A549 (cell line): ENCODE measurements around the gene CYP4F8. TPM values are rescaled to one million over a fixed set of nuclear protein-coding genes. Genes with fewer than 3 reads are reported as not detected.
"Not testable (repeated sequence)": the region's sequence is repeated elsewhere in the genome, so short reads cannot be mapped to it uniquely, and the experiment has no call there.

Source experiments
- ATAC-seq, 2 experiments: fragments of 200-7000 bp in 1 of 2; fragments of >200 bp in 1 of 2; cut with Nextera tagmentation in 1 of 2; cut with Tn5 transposase in 1 of 2; 3 replicates each; pipeline versions ENCODE4 v1.8.0 to v1.9.1; 2018 to 2020; ENCODE audit warnings: mild to moderate bottlenecking in 1 of 2, moderate library complexity in 1 of 2
- CTCF ChIA-PET: fragments of 300-600 bp; sonication (Branson Sonifier 250); formaldehyde crosslinking; extraction: SDS; loops from one replicate; lab custom pipeline; 2021; ENCODE audit warnings: antibody characterized with exemption, inconsistent platforms; lab: Yijun Ruan, JAX
- POLR2A ChIA-PET: fragments of 350-600 bp; formaldehyde crosslinking; extraction: SDS; loops from one replicate; lab custom pipeline; 2021; ENCODE audit warnings: antibody characterized with exemption, inconsistent platforms; lab: Yijun Ruan, JAX
- DNase-seq, 2 experiments: peaks; one replicate each; pipeline versions ENCODE4 v3.0.0 to v3.0.0-alpha.2; 2011 to 2016; ENCODE audit warnings: low read depth in 1 of 2, low spot score in 1 of 2
- FAIRE-seq: peaks from 2 replicates; lab custom pipeline; 2011; peaks lifted over from hg19 to GRCh38; lab: Jason Lieb, UNC
- H3K27ac ChIP-seq, 2 experiments: fragments of >200 bp; sonication (Bioruptor Twin); formaldehyde crosslinking; 3 replicates each; pipeline ENCODE4 v1.5.1; 2016 to 2017
- H3K4me1 ChIP-seq: fragments of >200 bp; sonication (Bioruptor Twin); formaldehyde crosslinking; 3 replicates; pipeline ENCODE4 v1.6.1; 2016
- H3K4me2 ChIP-seq: fragments of >200 bp; sonication (Bioruptor Twin); formaldehyde crosslinking; 3 replicates; pipeline ENCODE4 v1.6.1; 2016
- H3K4me3 ChIP-seq: fragments of >200 bp; sonication (Bioruptor Twin); formaldehyde crosslinking; 3 replicates; pipeline ENCODE4 v1.5.1; 2016
- H3K9me3 ChIP-seq: fragments of >200 bp; sonication (Bioruptor Twin); formaldehyde crosslinking; 3 replicates; pipeline ENCODE4 v1.6.1; 2016
- MAZ ChIP-seq: fragments of 150-350 bp; IDR thresholded peaks from 2 replicates; pipeline ENCODE4 v1.6.1; 2014; ENCODE audit warnings: antibody characterized with exemption, low read depth, low read length, borderline replicate concordance
- MYC ChIP-seq: IDR thresholded peaks from 2 replicates; pipeline ENCODE4 v1.6.1; 2012; ENCODE audit warnings: mild to moderate bottlenecking, inconsistent platforms, low read length, improper control_type of control experiment, borderline replicate concordance
- NR3C1 ChIP-seq: fragments of >200 bp; sonication (Bioruptor Twin); formaldehyde crosslinking; IDR thresholded peaks from 3 replicates; pipeline ENCODE4 v1.6.1; 2017
- RAD21 ChIP-seq, 2 experiments: fragments of >200 bp in 1 of 2; sonication (Bioruptor Twin) in 1 of 2; formaldehyde crosslinking in 1 of 2; IDR thresholded peaks in 1 of 2; conservative IDR thresholded peaks in 1 of 2; 2 replicates in 1 of 2; 3 replicates in 1 of 2; pipeline ENCODE4 v1.6.1; 2012 to 2018; ENCODE audit warnings: inconsistent platforms in 1 of 2
- WGBS: methylation state at CpG from one replicate; pipeline ENCODE4 v1.1.6; 2017; ENCODE audit errors: missing lambda C conversion rate; 5-methylcytosine and 5-hydroxymethylcytosine counted together
- polyA plus RNA-seq, 4 experiments: library from polyadenylated mRNA; depleted of rRNA in 3 of 4; stranded (reverse); fragments of >200 nt; fragmentation: RNase III in 1 of 4; extraction: RNeasy Plus Mini Kit Qiagen cat#74134 plus additional on column Dnase treatment in 1 of 4; gene quantifications; 2 replicates in 3 of 4; 3 replicates in 1 of 4; pipeline ENCODE4 v1.2.3, GENCODE V29; 2011 to 2017
- small RNA-seq, 6 experiments: library from RNA; depleted of rRNA; stranded (forward); fragments of <200 nt; gene quantifications; one replicate each; pipeline ENCODE3, GENCODE V24; 2012
- TF ChIP-seq, protein P1 (sequence below): fragments of >200 bp; sonication (Bioruptor Twin); formaldehyde crosslinking; IDR thresholded peaks from 3 replicates; pipeline ENCODE4 v1.6.1; 2016

Gene CYP4F8
- polyA plus RNA-seq, 2 of the 4 experiments (the other 2 are of a cell fraction) = not detected

DNA sequence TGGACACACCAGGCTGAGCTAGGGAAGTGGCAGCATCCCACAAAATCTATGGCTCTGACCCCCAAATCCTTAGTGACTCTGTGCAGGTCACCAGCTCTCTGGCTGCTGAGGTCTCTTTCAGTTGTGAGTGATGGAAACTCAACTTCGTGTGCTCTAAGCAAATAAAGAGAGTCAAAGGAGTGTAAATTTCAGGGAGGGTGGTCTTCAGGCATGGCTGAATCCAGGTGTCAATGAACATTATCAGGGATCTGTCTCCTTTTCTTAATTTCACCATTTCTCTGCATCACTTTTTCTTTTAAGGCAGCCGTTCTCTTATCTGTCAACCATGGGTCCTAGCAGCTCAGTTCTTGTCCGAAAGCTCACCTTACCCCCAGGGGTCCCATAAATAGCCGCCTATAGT is 64.1 kb downstream of the CYP4F8 start:
- TF ChIP-seq NR3C1 = no peak
- TF ChIP-seq MYC = no peak
- TF ChIP-seq MAZ = no peak
- TF ChIP-seq, protein P1, sequence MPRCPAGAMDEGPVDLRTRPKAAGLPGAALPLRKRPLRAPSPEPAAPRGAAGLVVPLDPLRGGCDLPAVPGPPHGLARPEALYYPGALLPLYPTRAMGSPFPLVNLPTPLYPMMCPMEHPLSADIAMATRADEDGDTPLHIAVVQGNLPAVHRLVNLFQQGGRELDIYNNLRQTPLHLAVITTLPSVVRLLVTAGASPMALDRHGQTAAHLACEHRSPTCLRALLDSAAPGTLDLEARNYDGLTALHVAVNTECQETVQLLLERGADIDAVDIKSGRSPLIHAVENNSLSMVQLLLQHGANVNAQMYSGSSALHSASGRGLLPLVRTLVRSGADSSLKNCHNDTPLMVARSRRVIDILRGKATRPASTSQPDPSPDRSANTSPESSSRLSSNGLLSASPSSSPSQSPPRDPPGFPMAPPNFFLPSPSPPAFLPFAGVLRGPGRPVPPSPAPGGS = no peak
- TF ChIP-seq RAD21 (conservative IDR thresholded peaks at IDR 0.05 in 1 of 2, IDR thresholded peaks at IDR 0.05 in 1 of 2) = no peak
- TF ChIP-seq, all 56 proteins: peak for 0
- Histone ChIP-seq H3K9me3 (no peaks in the 10 kb centered on the region), H3K27ac (no peak overlapping the region), H3K4me3 (no peak overlapping the region), H3K4me2 (no peak overlapping the region), H3K4me1 (no peaks in the 10 kb centered on the region)
- ATAC-seq (no peak), DNase-seq (no peak), FAIRE-seq (no peak)
- 22% methylated on average over 4 of the region's 4 CpGs for WGBS
- ChIA-PET POLR2A (no interaction called here), CTCF (no interaction called here)

DNA sequence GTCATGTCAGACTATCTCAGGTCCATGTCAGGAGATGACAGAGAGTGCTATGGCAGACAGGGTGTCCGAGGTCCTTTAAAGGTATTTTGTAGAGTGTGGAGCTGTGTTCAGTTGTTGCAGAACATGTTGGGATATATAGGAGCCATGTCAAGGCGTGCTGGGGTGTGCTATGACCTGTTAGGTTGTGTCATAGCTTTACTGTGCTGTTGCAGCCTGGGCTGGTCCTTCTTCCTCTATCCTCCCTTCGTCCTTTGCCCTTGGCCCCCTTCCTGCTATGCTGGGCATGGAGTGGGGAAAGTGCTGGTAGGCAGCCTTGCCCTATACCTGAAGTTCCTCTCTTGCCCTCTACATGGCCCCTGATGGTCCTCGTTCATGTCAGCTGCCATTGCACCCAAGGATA is 64.8 kb downstream of the CYP4F8 start:
- CTCF ChIA-PET, H3K4me3 ChIP-seq, H3K9me3 ChIP-seq, H3K27ac ChIP-seq, FAIRE-seq, H3K4me2 ChIP-seq, ATAC-seq, H3K4me1 ChIP-seq, POLR2A ChIA-PET, DNase-seq: not testable (repeated sequence)
- WGBS = 60% methylated on average over 4 of the region's 4 CpGs

Small RNAs within 50 kb of the gene (small RNA-seq; reads per million reads assigned to genes)
- gene AD000091.1 = 0 reads per million in 6 experiments

Other genes starting within 250 kb of the CYP4F8 start
- gene AKAP8, start 235.4 kb upstream of the CYP4F8 start, polyA plus RNA-seq (2011; rRNA removed) = 13.5 and 16.2 TPM in 2 replicates
- gene AKAP8, start 235.4 kb upstream of the CYP4F8 start, polyA plus RNA-seq (2017; fragmentation: RNase III; extraction: RNeasy Plus Mini Kit Qiagen cat#74134 plus additional on column Dnase treatment) = 16.2 to 17.7 TPM (median 17.3 TPM) in 3 replicates
- gene AKAP8L, start 196.2 kb upstream of the CYP4F8 start, polyA plus RNA-seq (2011; rRNA removed) = 28.4 and 40.3 TPM in 2 replicates
- 37.6 to 43.3 TPM (median 42.9 TPM) in 3 replicates for gene AKAP8L, start 196.2 kb upstream of the CYP4F8 start, polyA plus RNA-seq (2017; fragmentation: RNase III; extraction: RNeasy Plus Mini Kit Qiagen cat#74134 plus additional on column Dnase treatment)
- gene WIZ, start 165.3 kb upstream of the CYP4F8 start, polyA plus RNA-seq (2011; rRNA removed) = 3.7 and 4.6 TPM in 2 replicates
- 13.4 to 16.5 TPM (median 15.1 TPM) in 3 replicates for gene WIZ, start 165.3 kb upstream of the CYP4F8 start, polyA plus RNA-seq (2017; fragmentation: RNase III; extraction: RNeasy Plus Mini Kit Qiagen cat#74134 plus additional on column Dnase treatment)
- 0.03 TPM in 1 of 2 replicates, not detected in the other for gene RASAL3, start 150.7 kb upstream of the CYP4F8 start, polyA plus RNA-seq (2011; rRNA removed)
- gene RASAL3, start 150.7 kb upstream of the CYP4F8 start, polyA plus RNA-seq (2017; fragmentation: RNase III; extraction: RNeasy Plus Mini Kit Qiagen cat#74134 plus additional on column Dnase treatment) = not detected in 3 replicates
- not detected in 2 replicates for gene PGLYRP2, start 135.7 kb upstream of the CYP4F8 start, polyA plus RNA-seq (2011; rRNA removed)
- gene PGLYRP2, start 135.7 kb upstream of the CYP4F8 start, polyA plus RNA-seq (2017; fragmentation: RNase III; extraction: RNeasy Plus Mini Kit Qiagen cat#74134 plus additional on column Dnase treatment) = not detected in 3 replicates
- gene CYP4F22, start 106.7 kb upstream of the CYP4F8 start, polyA plus RNA-seq (2011; rRNA removed) = not detected in 2 replicates
- 0.05 TPM in 1 of 3 replicates, not detected in the others for gene CYP4F22, start 106.7 kb upstream of the CYP4F8 start, polyA plus RNA-seq (2017; fragmentation: RNase III; extraction: RNeasy Plus Mini Kit Qiagen cat#74134 plus additional on column Dnase treatment)
- gene CYP4F3, start 25.7 kb downstream of the CYP4F8 start, polyA plus RNA-seq (2011; rRNA removed) = 32.2 and 33.2 TPM in 2 replicates
- gene CYP4F3, start 25.7 kb downstream of the CYP4F8 start, polyA plus RNA-seq (2017; fragmentation: RNase III; extraction: RNeasy Plus Mini Kit Qiagen cat#74134 plus additional on column Dnase treatment) = 7.1 to 10.4 TPM (median 8.9 TPM) in 3 replicates
- gene CYP4F12, start 57.9 kb downstream of the CYP4F8 start, polyA plus RNA-seq (2011; rRNA removed) = 12.8 and 12.9 TPM in 2 replicates
- gene CYP4F12, start 57.9 kb downstream of the CYP4F8 start, polyA plus RNA-seq (2017; fragmentation: RNase III; extraction: RNeasy Plus Mini Kit Qiagen cat#74134 plus additional on column Dnase treatment) = 5.0 to 6.3 TPM (median 5.6 TPM) in 3 replicates
- gene OR10H2, start 112.8 kb downstream of the CYP4F8 start, polyA plus RNA-seq (2011; rRNA removed) = not detected in 2 replicates
- gene OR10H2, start 112.8 kb downstream of the CYP4F8 start, polyA plus RNA-seq (2017; fragmentation: RNase III; extraction: RNeasy Plus Mini Kit Qiagen cat#74134 plus additional on column Dnase treatment) = not detected in 3 replicates
- not detected in 2 replicates for gene OR10H3, start 122.8 kb downstream of the CYP4F8 start, polyA plus RNA-seq (2011; rRNA removed)
- gene OR10H3, start 122.8 kb downstream of the CYP4F8 start, polyA plus RNA-seq (2017; fragmentation: RNase III; extraction: RNeasy Plus Mini Kit Qiagen cat#74134 plus additional on column Dnase treatment) = not detected in 3 replicates
- not detected in 2 replicates for gene OR10H5, start 172.4 kb downstream of the CYP4F8 start, polyA plus RNA-seq (2011; rRNA removed)
- not detected in 3 replicates for gene OR10H5, start 172.4 kb downstream of the CYP4F8 start, polyA plus RNA-seq (2017; fragmentation: RNase III; extraction: RNeasy Plus Mini Kit Qiagen cat#74134 plus additional on column Dnase treatment)
- gene OR10H1, start 200.4 kb downstream of the CYP4F8 start, polyA plus RNA-seq (2011; rRNA removed) = not detected in 2 replicates
- not detected in 3 replicates for gene OR10H1, start 200.4 kb downstream of the CYP4F8 start, polyA plus RNA-seq (2017; fragmentation: RNase III; extraction: RNeasy Plus Mini Kit Qiagen cat#74134 plus additional on column Dnase treatment)